ENCODE data around the gene GDPD5.

The GDPD5 gene

GRCh38 chr11:75469785-75470405, 55.8 kb downstream of the GDPD5 start:
- DNase-seq: no peak

- DNase-seq: no peak
These were observed 57.0 kb downstream of the GDPD5 start for GRCh38 chr11:75468534-75469340.

- no peak for DNase-seq
These were observed 57.9 kb downstream of the GDPD5 start for GRCh38 chr11:75467881-75468280.

GRCh38 chr11:75467311-75467710, 58.4 kb downstream of the GDPD5 start:
- no peak for DNase-seq

GRCh38 chr11:75465701-75466531, 59.8 kb downstream of the GDPD5 start:
- DNase-seq: no peak

GRCh38 chr11:75463106-75463774, 62.5 kb downstream of the GDPD5 start:
- DNase-seq: no peak

GRCh38 chr11:75462117-75462653, 63.6 kb downstream of the GDPD5 start:
- no peak for DNase-seq

GRCh38 chr11:75461151-75461550, 64.6 kb downstream of the GDPD5 start:
- DNase-seq: no peak

- no peak for DNase-seq
These were observed 69.1 kb downstream of the GDPD5 start for GRCh38 chr11:75456596-75457183.

- no peak for DNase-seq
These were observed 70.8 kb downstream of the GDPD5 start for GRCh38 chr11:75454987-75455386.

GRCh38 chr11:75453916-75454655, 71.7 kb downstream of the GDPD5 start:
- no peak for DNase-seq

GRCh38 chr11:75450826-75451821, 74.6 kb downstream of the GDPD5 start:
- no peak for DNase-seq

GRCh38 chr11:75450236-75450635, 75.5 kb downstream of the GDPD5 start:
- no peak for DNase-seq

GRCh38 chr11:75449776-75450175, 76.0 kb downstream of the GDPD5 start:
- DNase-seq: no peak

GRCh38 chr11:75449271-75449670, 76.5 kb downstream of the GDPD5 start:
- no peak for DNase-seq

- DNase-seq: no peak
These were observed 78.3 kb downstream of the GDPD5 start for GRCh38 chr11:75447415-75447814.

- DNase-seq: peak; percentile 13
These were observed 80.3 kb downstream of the GDPD5 start for GRCh38 chr11:75445315-75445953.

- DNase-seq: no peak
These were observed 82.7 kb downstream of the GDPD5 start for GRCh38 chr11:75443043-75443442.

- no peak for DNase-seq
These were observed 83.4 kb downstream of the GDPD5 start for GRCh38 chr11:75442161-75442885.
